Upper lobe of left lung (tissue), 6 donors: ENCODE measurements around the gene ADAM15. TPM values are rescaled to one million over a fixed set of nuclear protein-coding genes. Genes with fewer than 3 reads are reported as not detected.

Experiments
- ATAC-seq, 2 donors: fragments of 200-7000 bp; cut with Tn5 transposase; one replicate each; pipeline ENCODE4 v1.9.1; 2022; ENCODE audit warnings: mild to moderate bottlenecking in 2 of 2, moderate library complexity in 2 of 2; ENCODE audit not compliant: low FRiP score in 2 of 2
- DNase-seq, 2 donors: peaks; one replicate each; pipeline ENCODE4 v3.0.0-alpha.2; 2019 to 2020
- H3K27ac ChIP-seq, 4 donors: fragments of 200-600 bp; sonication (generic); one replicate each; pipeline ENCODE4 v1.5.1; 2016 to 2019
- H3K27me3 ChIP-seq, 4 donors: fragments of 200-600 bp; sonication (generic); one replicate each; pipeline ENCODE4 v1.5.1; 2017 to 2019
- H3K36me3 ChIP-seq, 4 donors: fragments of 200-600 bp; sonication (generic); one replicate each; pipeline ENCODE4 v1.5.1; 2016 to 2019
- H3K4me1 ChIP-seq, 4 donors: fragments of 200-600 bp; sonication (generic); one replicate each; pipeline ENCODE4 v1.5.1; 2018 to 2019
- H3K4me3 ChIP-seq, 4 donors: fragments of 200-600 bp; sonication (generic); one replicate each; pipeline ENCODE4 v1.5.1; 2017 to 2019; ENCODE audit warnings: mild to moderate bottlenecking in 2 of 4, moderate library complexity in 1 of 4
- H3K9me3 ChIP-seq, 4 donors: fragments of 200-600 bp; sonication (generic); one replicate each; pipeline ENCODE4 v1.5.1; 2018 to 2019
- EP300 ChIP-seq, 4 donors: sonication (generic); formaldehyde crosslinking; IDR thresholded peaks; one replicate each; pipeline ENCODE4 v1.5.1; 2017; ENCODE audit warnings: antibody characterized with exemption in 4 of 4, control low read depth in 2 of 4
- POLR2A ChIP-seq, 4 donors: fragments of 450-650 bp; IDR thresholded peaks; one replicate each; pipeline ENCODE4 v1.5.1; 2016 to 2017; ENCODE audit warnings: antibody characterized with exemption in 4 of 4, mild to moderate bottlenecking in 2 of 4
- POLR2AphosphoS5 ChIP-seq, 2 donors: sonication (generic); formaldehyde crosslinking; IDR thresholded peaks; one replicate each; pipeline ENCODE4 v1.5.1; 2017; ENCODE audit warnings: antibody characterized with exemption in 2 of 2
- WGBS, 2 donors: methylation state at CpG; one replicate each; pipeline ENCODE4 v1.1.5; 2017 to 2018; 5-methylcytosine and 5-hydroxymethylcytosine counted together
- total RNA-seq, 6 donors: library from RNA; depleted of rRNA in 4 of 6; stranded (reverse); fragments of >200 nt in 4 of 6; gene quantifications; one replicate each; pipeline versions ENCODE4 v1.1.0 to v1.2.1, GENCODE V29; 2016 to 2021
- TF ChIP-seq, protein P1 (sequence below), 6 experiments: fragments of 450-650 bp in 4 of 6; fragments of 200-600 bp in 2 of 6; sonication (generic) in 2 of 6; IDR thresholded peaks; one replicate each; pipeline ENCODE4 v1.5.1; 2016 to 2019; ENCODE audit warnings: antibody characterized with exemption in 6 of 6
- donor health status: DM: no; HTN: no; CAD: no; lungs with moderate emphysema.
- donor health status: DM: no; HTN: yes; CAD: no; lungs with severe emphysema.

The ADAM15 gene
- total RNA-seq, 6 donors from 2014 or later: 52.1 to 246 (median 106) TPM

DNA sequence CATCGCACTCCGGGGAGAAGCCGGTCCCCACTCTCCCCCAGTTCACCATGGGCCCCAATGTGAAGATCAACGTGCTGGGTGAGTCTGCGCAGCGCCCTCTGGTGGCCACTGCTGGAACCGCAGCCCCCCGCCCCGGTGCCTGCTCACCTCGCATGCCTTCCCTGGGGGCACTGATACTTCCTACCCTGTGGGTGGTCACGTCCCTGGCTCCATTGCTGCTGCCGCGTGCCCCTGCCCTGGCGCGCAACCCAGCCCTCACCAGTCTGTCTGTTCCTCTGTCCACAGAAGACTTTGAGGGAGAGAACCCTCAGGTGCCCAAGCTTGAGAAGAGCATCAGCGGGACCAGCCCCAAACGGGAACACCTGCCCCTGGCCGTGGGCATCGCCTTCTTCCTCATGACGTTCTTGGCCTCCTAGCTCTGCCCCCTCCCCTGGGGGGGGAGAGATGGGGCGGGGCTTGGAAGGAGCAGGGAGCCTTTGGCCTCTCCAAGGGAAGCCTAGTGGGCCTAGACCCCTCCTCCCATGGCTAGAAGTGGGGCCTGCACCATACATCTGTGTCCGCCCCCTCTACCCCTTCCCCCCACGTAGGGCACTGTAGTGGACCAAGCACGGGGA, 35.1 kb downstream of the ADAM15 start:
- H3K4me1 ChIP-seq: peaks cover 35 to 48% (median 37%) of the 10 kb centered on the region in 4 donors
- peaks cover 5 to 32% (median 24%) of the 10 kb centered on the region in 4 donors for H3K27me3 ChIP-seq
- H3K9me3 ChIP-seq: no peaks in the 10 kb centered on the region
- ATAC-seq: peak; percentile 70 to 79
- H3K4me3 ChIP-seq: peak overlapping the region in 3 of 4 donors; percentile 64 to 91 (median 74)
- TF ChIP-seq, protein P1, sequence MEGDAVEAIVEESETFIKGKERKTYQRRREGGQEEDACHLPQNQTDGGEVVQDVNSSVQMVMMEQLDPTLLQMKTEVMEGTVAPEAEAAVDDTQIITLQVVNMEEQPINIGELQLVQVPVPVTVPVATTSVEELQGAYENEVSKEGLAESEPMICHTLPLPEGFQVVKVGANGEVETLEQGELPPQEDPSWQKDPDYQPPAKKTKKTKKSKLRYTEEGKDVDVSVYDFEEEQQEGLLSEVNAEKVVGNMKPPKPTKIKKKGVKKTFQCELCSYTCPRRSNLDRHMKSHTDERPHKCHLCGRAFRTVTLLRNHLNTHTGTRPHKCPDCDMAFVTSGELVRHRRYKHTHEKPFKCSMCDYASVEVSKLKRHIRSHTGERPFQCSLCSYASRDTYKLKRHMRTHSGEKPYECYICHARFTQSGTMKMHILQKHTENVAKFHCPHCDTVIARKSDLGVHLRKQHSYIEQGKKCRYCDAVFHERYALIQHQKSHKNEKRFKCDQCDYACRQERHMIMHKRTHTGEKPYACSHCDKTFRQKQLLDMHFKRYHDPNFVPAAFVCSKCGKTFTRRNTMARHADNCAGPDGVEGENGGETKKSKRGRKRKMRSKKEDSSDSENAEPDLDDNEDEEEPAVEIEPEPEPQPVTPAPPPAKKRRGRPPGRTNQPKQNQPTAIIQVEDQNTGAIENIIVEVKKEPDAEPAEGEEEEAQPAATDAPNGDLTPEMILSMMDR (IDR thresholded peaks at IDR 0.05): peak; percentile 97 to 100 (median 98)
- TF ChIP-seq POLR2AphosphoS5 (IDR thresholded peaks at IDR 0.05) (no peak), POLR2A (IDR thresholded peaks at IDR 0.05) (no peak), EP300 (IDR thresholded peaks at IDR 0.05) (no peak)
- no peaks in the 10 kb centered on the region for H3K36me3 ChIP-seq
- WGBS, 2 donors: 19 to 25% methylated on average over 7 to 18 of the region's 24 CpGs
- peak overlapping the region in 3 of 4 donors; percentile 76 to 90 (median 88) for H3K27ac ChIP-seq
- DNase-seq: peak; percentile 72 to 96

DNA sequence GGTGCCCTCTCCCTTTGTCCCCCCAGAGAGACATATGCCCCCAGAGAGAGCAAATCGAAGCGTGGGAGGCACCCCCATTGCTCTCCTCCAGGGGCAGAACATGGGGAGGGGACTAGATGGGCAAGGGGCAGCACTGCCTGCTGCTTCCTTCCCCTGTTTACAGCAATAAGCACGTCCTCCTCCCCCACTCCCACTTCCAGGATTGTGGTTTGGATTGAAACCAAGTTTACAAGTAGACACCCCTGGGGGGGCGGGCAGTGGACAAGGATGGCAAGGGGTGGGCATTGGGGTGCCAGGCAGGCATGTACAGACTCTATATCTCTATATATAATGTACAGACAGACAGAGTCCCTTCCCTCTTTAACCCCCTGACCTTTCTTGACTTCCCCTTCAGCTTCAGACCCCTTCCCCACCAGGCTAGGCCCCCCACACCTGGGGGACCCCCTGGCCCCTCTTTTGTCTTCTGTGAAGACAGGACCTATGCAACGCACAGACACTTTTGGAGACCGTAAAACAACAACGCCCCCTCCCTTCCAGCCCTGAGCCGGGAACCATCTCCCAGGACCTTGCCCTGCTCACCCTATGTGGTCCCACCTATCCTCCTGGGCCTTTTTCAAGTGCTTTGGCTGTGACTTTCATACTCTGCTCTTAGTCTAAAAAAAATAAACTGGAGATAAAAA, 35.9 kb downstream of the ADAM15 start:
- peaks cover 28 to 47% (median 34%) of the 10 kb centered on the region in 4 donors for H3K4me1 ChIP-seq
- DNase-seq: no peak
- no peaks in the 10 kb centered on the region for H3K36me3 ChIP-seq
- 58 to 63% methylated on average over 8 of the region's 8 CpGs for WGBS, 2 donors
- H3K9me3 ChIP-seq: no peaks in the 10 kb centered on the region
- ATAC-seq: no peak
- H3K27me3 ChIP-seq: peaks cover 4 to 24% (median 18%) of the 10 kb centered on the region in 4 donors
- no peak overlapping the region for H3K4me3 ChIP-seq
- H3K27ac ChIP-seq: no peak overlapping the region
- TF ChIP-seq, protein P1 (IDR thresholded peaks at IDR 0.05): no peak
- TF ChIP-seq EP300 (IDR thresholded peaks at IDR 0.05) (no peak), POLR2A (IDR thresholded peaks at IDR 0.05) (no peak), POLR2AphosphoS5 (IDR thresholded peaks at IDR 0.05) (no peak)

DNA sequence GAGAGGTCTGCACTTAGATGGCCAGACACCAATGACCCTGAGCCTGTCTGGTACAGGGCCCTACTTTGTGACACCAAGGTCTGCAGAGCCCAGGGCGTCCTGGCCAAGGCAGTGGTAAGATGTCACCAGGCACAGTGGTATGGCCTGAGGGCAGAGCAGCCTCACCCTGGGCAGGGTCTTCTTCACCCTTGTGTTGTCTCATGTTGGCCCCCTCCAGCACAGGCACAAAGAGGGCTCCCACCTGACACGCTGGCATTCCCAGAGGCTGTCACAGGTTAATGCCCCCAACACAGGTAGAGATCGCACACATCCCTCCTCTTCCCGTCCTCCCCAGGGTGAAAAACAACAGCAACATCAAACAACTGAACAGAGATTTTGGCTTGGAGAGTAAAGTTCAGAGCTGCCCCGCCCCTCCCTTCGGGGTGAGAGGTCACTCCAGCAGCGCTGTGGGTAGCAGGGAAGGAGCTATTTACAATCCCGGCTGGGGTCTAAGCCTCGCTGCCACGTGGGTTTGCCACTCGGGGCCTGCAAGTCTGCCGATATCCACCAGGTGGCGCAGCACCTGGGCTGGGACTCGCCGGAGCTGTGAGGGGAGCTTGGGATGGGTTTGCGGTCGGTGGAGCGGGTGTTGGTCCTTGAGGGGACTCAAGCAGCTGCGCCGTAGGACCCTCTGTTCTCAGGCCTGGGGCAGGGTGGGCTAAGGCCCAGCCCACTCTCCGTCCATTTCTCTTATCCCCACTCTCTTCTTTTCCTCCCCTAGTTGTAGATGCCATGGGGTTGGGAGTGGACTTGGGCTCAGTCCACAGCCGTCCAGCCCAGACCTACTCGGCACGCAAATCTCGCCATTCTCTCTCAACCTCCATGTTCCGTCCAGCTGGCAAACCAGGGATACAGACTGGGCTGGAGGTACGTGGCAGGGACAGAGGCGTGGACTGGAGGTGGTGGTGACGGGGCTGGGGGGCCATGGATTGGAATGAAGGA, 40.2 kb downstream of the ADAM15 start:
- TF ChIP-seq POLR2AphosphoS5 (IDR thresholded peaks at IDR 0.05): no peak
- no peak for TF ChIP-seq EP300 (IDR thresholded peaks at IDR 0.05)
- TF ChIP-seq, protein P1 (IDR thresholded peaks at IDR 0.05): peak; percentile 96 to 99 (median 98)
- TF ChIP-seq POLR2A (IDR thresholded peaks at IDR 0.05): no peak
- H3K4me1 ChIP-seq: peaks cover 13 to 25% (median 18%) of the 10 kb centered on the region in 4 donors
- no peaks in the 10 kb centered on the region for H3K9me3 ChIP-seq
- WGBS, 2 donors: 24 to 25% methylated on average over 24 to 28 of the region's 29 CpGs
- ATAC-seq: peak; percentile 76 to 89
- H3K27me3 ChIP-seq: no peaks in the 10 kb centered on the region
- no peak overlapping the region for H3K4me3 ChIP-seq
- H3K36me3 ChIP-seq: no peaks in the 10 kb centered on the region
- no peak overlapping the region for H3K27ac ChIP-seq
- peak; percentile 81 to 92 for DNase-seq

DNA sequence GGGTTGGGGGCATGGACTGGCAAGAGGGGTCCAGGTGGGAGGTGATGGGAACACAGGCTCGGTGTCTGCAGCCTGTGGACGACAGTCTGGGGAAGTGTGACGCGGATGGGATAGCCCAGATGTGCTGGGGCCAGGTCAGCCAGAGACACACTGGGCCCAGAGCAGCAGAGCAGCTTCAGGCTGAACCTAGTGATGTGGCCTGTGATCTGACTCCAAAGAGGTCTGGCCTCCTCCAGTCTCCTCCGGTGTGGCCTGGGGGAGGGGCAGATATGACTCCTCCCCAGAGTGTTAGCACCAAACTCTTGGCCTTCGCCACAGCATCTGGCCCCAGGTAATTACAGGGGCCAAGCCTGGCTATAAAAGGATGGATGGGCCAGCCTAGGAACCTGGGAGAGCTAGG, 41.0 kb downstream of the ADAM15 start:
- H3K4me1 ChIP-seq: peaks cover 13 to 21% (median 17%) of the 10 kb centered on the region in 4 donors
- no peaks in the 10 kb centered on the region for H3K27me3 ChIP-seq
- H3K36me3 ChIP-seq: no peaks in the 10 kb centered on the region
- ATAC-seq (no peak), DNase-seq (no peak)
- no peaks in the 10 kb centered on the region for H3K9me3 ChIP-seq
- WGBS, 2 donors: 77 to 95% methylated on average over 4 to 6 of the region's 6 CpGs
- no peak overlapping the region for H3K4me3 ChIP-seq
- no peak overlapping the region for H3K27ac ChIP-seq
- no peak for TF ChIP-seq POLR2A (IDR thresholded peaks at IDR 0.05)
- TF ChIP-seq POLR2AphosphoS5 (IDR thresholded peaks at IDR 0.05): no peak
